Lower leg skin (tissue), 3 donors: ENCODE data around the gene NCOA1.
"Not testable (repeated sequence)": the region's sequence is repeated elsewhere in the genome, so short reads cannot be mapped to it uniquely, and the experiment has no call there.

Source experiments
- CTCF ChIP-seq, 3 donors: fragments of 450-650 bp; IDR thresholded peaks; one replicate each; pipeline ENCODE4 v1.5.1; 2016; ENCODE audit warnings: antibody characterized with exemption in 3 of 3, mild to moderate bottlenecking in 3 of 3, moderate library complexity in 2 of 3
- POLR2A ChIP-seq, 2 donors: fragments of 450-650 bp; IDR thresholded peaks; one replicate each; pipeline ENCODE4 v1.6.1; 2016 to 2017; ENCODE audit warnings: antibody characterized with exemption in 2 of 2, mild to moderate bottlenecking in 1 of 2, moderate library complexity in 1 of 2

- TF ChIP-seq CTCF, POLR2A (IDR thresholded peaks at IDR 0.05): not testable (repeated sequence)
Observed at GRCh38 chr2:24805811-24806660, 315.0 kb downstream of the NCOA1 start.
